ENCODE data around the gene DUXA.

DNA sequence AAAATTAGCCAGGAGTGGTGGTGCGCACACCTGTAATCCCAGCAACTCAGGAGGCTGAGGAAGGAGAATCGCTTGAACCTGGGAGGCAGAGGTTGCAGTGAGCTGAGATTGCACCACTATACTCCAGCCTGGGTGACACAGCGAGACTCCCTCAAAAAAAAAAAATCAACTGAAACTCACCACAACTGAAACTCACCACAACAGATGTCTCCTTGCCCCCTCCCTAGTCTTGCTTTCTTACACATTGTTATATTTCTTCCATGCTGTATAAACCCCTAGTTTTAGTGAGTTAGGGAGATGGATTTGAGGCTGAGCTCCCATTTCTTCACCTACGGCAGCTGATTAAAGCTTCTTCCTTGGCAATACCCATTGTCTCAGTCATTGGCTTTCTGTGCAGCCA is 25.6 kb downstream of the DUXA start:
- TF ChIP-seq, protein P1, sequence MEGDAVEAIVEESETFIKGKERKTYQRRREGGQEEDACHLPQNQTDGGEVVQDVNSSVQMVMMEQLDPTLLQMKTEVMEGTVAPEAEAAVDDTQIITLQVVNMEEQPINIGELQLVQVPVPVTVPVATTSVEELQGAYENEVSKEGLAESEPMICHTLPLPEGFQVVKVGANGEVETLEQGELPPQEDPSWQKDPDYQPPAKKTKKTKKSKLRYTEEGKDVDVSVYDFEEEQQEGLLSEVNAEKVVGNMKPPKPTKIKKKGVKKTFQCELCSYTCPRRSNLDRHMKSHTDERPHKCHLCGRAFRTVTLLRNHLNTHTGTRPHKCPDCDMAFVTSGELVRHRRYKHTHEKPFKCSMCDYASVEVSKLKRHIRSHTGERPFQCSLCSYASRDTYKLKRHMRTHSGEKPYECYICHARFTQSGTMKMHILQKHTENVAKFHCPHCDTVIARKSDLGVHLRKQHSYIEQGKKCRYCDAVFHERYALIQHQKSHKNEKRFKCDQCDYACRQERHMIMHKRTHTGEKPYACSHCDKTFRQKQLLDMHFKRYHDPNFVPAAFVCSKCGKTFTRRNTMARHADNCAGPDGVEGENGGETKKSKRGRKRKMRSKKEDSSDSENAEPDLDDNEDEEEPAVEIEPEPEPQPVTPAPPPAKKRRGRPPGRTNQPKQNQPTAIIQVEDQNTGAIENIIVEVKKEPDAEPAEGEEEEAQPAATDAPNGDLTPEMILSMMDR (IDR thresholded peaks at IDR 0.05) = no peak
- no peak for TF ChIP-seq POLR2A (IDR thresholded peaks at IDR 0.05)
